VCaP (cell line): ENCODE measurements around the gene CDK19.
"Not testable (repeated sequence)": the region's sequence is repeated elsewhere in the genome, so short reads cannot be mapped to it uniquely, and the experiment has no call there.

ENCODE experiments used
- H3K27ac ChIP-seq: fragments of 450-650 bp; 2 replicates; pipeline ENCODE4 v1.5.1; 2017
- TF ChIP-seq, protein P1 (sequence below): fragments of 450-650 bp; conservative IDR thresholded peaks from 2 replicates; pipeline ENCODE4 v1.5.1; 2017; ENCODE audit warnings: mild to moderate bottlenecking, moderate library complexity

The CDK19 gene

DNA sequence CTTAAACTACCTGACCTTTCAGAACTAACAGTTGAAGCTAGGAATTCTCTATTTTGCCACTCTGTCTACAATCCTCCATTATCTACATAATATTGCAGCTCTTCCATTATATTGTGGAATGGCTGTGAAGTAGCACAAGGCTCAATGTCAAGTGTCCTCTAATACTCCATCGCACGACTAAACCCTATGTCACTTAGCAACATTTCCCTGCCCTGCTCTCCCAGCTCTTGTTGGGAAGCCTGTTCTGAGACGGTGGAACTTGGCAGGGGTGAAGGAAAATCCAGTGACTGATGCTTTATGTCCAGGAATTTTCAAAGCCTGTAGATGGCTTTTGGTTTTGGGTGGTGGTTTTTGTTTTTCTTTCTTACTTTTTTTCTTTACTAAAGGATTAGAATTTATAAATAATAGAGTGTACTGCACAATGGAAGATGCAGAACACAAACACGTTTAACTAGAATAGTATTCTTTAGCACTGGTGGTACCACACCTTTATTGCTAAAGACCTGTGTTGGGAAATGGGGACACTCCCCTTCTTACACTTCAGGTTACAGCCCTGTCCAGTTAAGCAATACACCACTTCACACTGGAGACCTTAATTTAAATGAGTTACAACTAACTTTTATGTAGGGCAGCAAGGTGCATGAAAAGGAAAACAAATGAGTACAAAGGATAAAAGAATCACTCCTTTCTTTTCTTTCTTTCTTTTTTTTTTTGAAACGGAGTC is 38.6 kb upstream of the CDK19 start:
- H3K27ac ChIP-seq: no peak overlapping the region
- TF ChIP-seq, protein P1, sequence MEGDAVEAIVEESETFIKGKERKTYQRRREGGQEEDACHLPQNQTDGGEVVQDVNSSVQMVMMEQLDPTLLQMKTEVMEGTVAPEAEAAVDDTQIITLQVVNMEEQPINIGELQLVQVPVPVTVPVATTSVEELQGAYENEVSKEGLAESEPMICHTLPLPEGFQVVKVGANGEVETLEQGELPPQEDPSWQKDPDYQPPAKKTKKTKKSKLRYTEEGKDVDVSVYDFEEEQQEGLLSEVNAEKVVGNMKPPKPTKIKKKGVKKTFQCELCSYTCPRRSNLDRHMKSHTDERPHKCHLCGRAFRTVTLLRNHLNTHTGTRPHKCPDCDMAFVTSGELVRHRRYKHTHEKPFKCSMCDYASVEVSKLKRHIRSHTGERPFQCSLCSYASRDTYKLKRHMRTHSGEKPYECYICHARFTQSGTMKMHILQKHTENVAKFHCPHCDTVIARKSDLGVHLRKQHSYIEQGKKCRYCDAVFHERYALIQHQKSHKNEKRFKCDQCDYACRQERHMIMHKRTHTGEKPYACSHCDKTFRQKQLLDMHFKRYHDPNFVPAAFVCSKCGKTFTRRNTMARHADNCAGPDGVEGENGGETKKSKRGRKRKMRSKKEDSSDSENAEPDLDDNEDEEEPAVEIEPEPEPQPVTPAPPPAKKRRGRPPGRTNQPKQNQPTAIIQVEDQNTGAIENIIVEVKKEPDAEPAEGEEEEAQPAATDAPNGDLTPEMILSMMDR: no peak

DNA sequence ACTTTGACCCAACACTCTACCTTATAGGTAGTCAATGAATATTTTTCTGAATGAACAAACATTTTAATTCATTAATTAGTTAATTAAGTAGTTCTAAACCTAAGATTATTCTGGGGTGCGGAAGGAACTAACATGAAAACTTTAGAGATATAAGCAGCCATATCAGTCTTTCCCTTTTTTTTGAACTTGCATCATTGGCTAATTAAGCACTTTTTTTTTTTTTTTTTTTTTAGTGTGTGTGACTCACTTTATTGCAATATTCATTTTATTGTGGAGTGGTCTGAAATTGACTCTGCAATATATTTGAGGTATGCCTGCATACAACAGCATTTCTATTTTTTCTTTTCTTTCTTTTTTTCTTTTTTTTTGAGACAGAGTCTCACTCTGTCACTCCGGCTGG is 37.5 kb upstream of the CDK19 start:
- no peak overlapping the region for H3K27ac ChIP-seq
- TF ChIP-seq, protein P1: no peak

- no peak overlapping the region for H3K27ac ChIP-seq
- TF ChIP-seq, protein P1: no peak
Observed at GRCh38 chr6:110849781-110850180, 34.5 kb upstream of the CDK19 start.

DNA sequence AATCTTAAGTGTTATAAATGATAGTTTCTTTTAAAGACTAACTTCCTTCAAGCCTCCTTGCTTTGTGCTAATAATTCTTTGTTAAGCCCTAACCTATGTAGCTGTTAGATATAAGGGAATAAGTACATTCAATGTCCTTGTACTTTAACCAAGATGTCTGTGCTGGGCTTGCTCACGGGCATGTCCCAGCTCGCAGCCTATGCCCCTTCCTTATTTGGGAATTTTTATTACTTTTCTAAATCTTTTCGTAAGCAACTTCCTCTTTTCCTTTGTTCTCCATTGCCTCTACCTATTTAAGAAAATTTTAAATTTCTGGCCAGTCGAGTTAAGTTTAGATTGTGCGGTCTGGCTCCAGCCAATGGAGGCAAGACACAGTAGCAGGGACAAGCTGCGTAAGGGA is 26.0 kb upstream of the CDK19 start:
- no peak overlapping the region for H3K27ac ChIP-seq
- TF ChIP-seq, protein P1: no peak

- not testable (repeated sequence) for H3K27ac ChIP-seq
Observed at GRCh38 chr6:110835751-110836150, 20.5 kb upstream of the CDK19 start.

DNA sequence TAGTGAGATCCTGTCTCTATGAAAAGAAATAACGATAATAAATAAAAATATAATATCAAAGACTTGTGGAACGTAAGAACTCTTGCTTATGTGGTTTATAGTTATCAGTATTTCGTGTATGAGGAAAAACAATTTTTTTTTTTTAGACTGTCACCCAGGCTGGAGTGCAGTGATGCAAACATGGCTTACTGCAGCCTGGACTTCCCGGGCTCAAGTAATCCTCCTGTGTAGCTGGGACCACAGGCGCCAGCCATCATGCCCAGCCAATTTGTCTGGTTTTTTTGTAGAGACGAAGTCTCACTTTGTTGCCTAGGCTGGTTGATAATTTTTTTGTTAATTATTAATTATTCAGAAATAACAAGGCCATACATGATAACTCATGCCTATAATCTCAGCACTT is 18.6 kb upstream of the CDK19 start:
- TF ChIP-seq, protein P1: no peak
- no peak overlapping the region for H3K27ac ChIP-seq

- TF ChIP-seq, protein P1: no peak
Observed at GRCh38 chr6:110831405-110831804, 16.1 kb upstream of the CDK19 start.

DNA sequence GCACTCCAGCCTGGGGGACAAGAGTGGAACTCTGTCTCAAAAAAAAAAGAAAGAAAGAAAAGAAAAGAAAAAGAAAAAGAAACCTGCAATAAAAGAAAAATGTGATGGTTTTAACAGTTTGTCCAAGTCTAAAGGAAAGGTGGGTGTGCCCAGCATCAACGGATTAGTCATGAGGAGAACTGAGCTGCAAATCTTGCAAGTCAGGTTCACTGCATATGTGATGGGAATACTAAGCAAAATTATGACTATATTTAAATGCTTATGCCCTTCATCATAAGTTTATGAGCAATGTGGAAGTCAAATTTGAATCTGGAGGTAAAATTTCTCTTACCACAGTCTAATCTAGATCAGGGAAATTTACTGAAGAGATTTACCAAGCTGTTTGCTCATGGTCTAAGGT is 13.1 kb upstream of the CDK19 start:
- H3K27ac ChIP-seq: no peak overlapping the region
- TF ChIP-seq, protein P1: no peak

More at GRCh38 chr6:110831405-110831804, 16.1 kb upstream of the CDK19 start:
- no peak overlapping the region for H3K27ac ChIP-seq
